ENCODE measurements around the gene TRPV3.

The TRPV3 gene

GRCh38 chr17:3559270-3559645 is 1.6 kb upstream of the TRPV3 start:
- Mint-ChIP-seq H3K27ac (no peak overlapping the region), H3K4me1 (ENCODE audit: low read depth) (peaks cover 29% of the 10 kb centered on the region), H3K27me3 (no peaks in the 10 kb centered on the region), H3K4me3 (no peak overlapping the region), H3K36me3 (ENCODE audit: low read depth) (no peaks in the 10 kb centered on the region), H3K9me3 (no peaks in the 10 kb centered on the region)
- no peak for DNase-seq

- no peak overlapping the region for H3K4me3 Mint-ChIP-seq
- peak; percentile 57 for DNase-seq
- peaks cover 29% of the 10 kb centered on the region for H3K4me1 Mint-ChIP-seq (ENCODE audit: low read depth)
- H3K36me3 Mint-ChIP-seq (ENCODE audit: low read depth) = no peaks in the 10 kb centered on the region
- peak overlapping the region; percentile 2 for H3K27ac Mint-ChIP-seq
- H3K9me3 Mint-ChIP-seq = no peaks in the 10 kb centered on the region
- H3K27me3 Mint-ChIP-seq = peaks cover 2% of the 10 kb centered on the region
These were observed 1.1 kb upstream of the TRPV3 start for GRCh38 chr17:3558603-3559269.

GRCh38 chr17:3556916-3557767 is 470 bp downstream of the TRPV3 start:
- Mint-ChIP-seq H3K27me3 (peaks cover 12% of the 10 kb centered on the region), H3K4me3 (no peak overlapping the region), H3K9me3 (no peaks in the 10 kb centered on the region), H3K36me3 (ENCODE audit: low read depth) (no peaks in the 10 kb centered on the region), H3K27ac (no peak overlapping the region), H3K4me1 (ENCODE audit: low read depth) (peaks cover 24% of the 10 kb centered on the region)
- DNase-seq = no peak

- no peak overlapping the region for H3K27ac Mint-ChIP-seq
- H3K9me3 Mint-ChIP-seq = no peaks in the 10 kb centered on the region
- no peak overlapping the region for H3K4me3 Mint-ChIP-seq
- DNase-seq = no peak
- no peaks in the 10 kb centered on the region for H3K36me3 Mint-ChIP-seq (ENCODE audit: low read depth)
- H3K27me3 Mint-ChIP-seq = peaks cover 12% of the 10 kb centered on the region
- peaks cover 24% of the 10 kb centered on the region for H3K4me1 Mint-ChIP-seq (ENCODE audit: low read depth)
These were observed 1.2 kb downstream of the TRPV3 start for GRCh38 chr17:3556239-3556915.

GRCh38 chr17:3555189-3555796 is 2.3 kb downstream of the TRPV3 start:
- H3K27ac Mint-ChIP-seq = no peak overlapping the region
- peaks cover 24% of the 10 kb centered on the region for H3K4me1 Mint-ChIP-seq (ENCODE audit: low read depth)
- H3K36me3 Mint-ChIP-seq (ENCODE audit: low read depth) = no peaks in the 10 kb centered on the region
- H3K4me3 Mint-ChIP-seq = no peak overlapping the region
- no peaks in the 10 kb centered on the region for H3K9me3 Mint-ChIP-seq
- H3K27me3 Mint-ChIP-seq = peaks cover 12% of the 10 kb centered on the region
- no peak for DNase-seq

- no peaks in the 10 kb centered on the region for H3K36me3 Mint-ChIP-seq (ENCODE audit: low read depth)
- H3K4me1 Mint-ChIP-seq (ENCODE audit: low read depth) = peaks cover 24% of the 10 kb centered on the region
- peaks cover 12% of the 10 kb centered on the region for H3K27me3 Mint-ChIP-seq
- no peaks in the 10 kb centered on the region for H3K9me3 Mint-ChIP-seq
- H3K4me3 Mint-ChIP-seq = no peak overlapping the region
- no peak for DNase-seq
- no peak overlapping the region for H3K27ac Mint-ChIP-seq
These were observed 3.2 kb downstream of the TRPV3 start for GRCh38 chr17:3554440-3554839.

- peaks cover 18% of the 10 kb centered on the region for H3K4me1 Mint-ChIP-seq (ENCODE audit: low read depth)
- no peak overlapping the region for H3K27ac Mint-ChIP-seq
- H3K4me3 Mint-ChIP-seq = no peak overlapping the region
- H3K9me3 Mint-ChIP-seq = no peaks in the 10 kb centered on the region
- DNase-seq = no peak
- peaks cover 12% of the 10 kb centered on the region for H3K27me3 Mint-ChIP-seq
- H3K36me3 Mint-ChIP-seq (ENCODE audit: low read depth) = no peaks in the 10 kb centered on the region
These were observed 3.9 kb downstream of the TRPV3 start for GRCh38 chr17:3553419-3554401.

- Mint-ChIP-seq H3K4me1 (ENCODE audit: low read depth) (peaks cover 10% of the 10 kb centered on the region), H3K36me3 (ENCODE audit: low read depth) (no peaks in the 10 kb centered on the region), H3K27ac (peak overlapping the region; percentile 23), H3K4me3 (no peak overlapping the region), H3K9me3 (no peaks in the 10 kb centered on the region), H3K27me3 (peaks cover 12% of the 10 kb centered on the region)
- DNase-seq = no peak
These were observed 4.7 kb downstream of the TRPV3 start for GRCh38 chr17:3552916-3553315.

- no peaks in the 10 kb centered on the region for H3K36me3 Mint-ChIP-seq (ENCODE audit: low read depth)
- no peak overlapping the region for H3K27ac Mint-ChIP-seq
- H3K27me3 Mint-ChIP-seq = peaks cover 12% of the 10 kb centered on the region
- no peak overlapping the region for H3K4me3 Mint-ChIP-seq
- H3K9me3 Mint-ChIP-seq = no peaks in the 10 kb centered on the region
- H3K4me1 Mint-ChIP-seq (ENCODE audit: low read depth) = no peaks in the 10 kb centered on the region
- no peak for DNase-seq
These were observed 6.4 kb downstream of the TRPV3 start for GRCh38 chr17:3551189-3551588.

- no peak for DNase-seq
- Mint-ChIP-seq H3K27ac (no peak overlapping the region), H3K4me3 (no peak overlapping the region), H3K27me3 (peaks cover 12% of the 10 kb centered on the region), H3K36me3 (ENCODE audit: low read depth) (no peaks in the 10 kb centered on the region), H3K4me1 (ENCODE audit: low read depth) (no peaks in the 10 kb centered on the region), H3K9me3 (no peaks in the 10 kb centered on the region)
These were observed 7.9 kb downstream of the TRPV3 start for GRCh38 chr17:3549610-3550162.

GRCh38 chr17:3547628-3548027 is 10.0 kb downstream of the TRPV3 start:
- Mint-ChIP-seq H3K27ac (no peak overlapping the region), H3K4me1 (ENCODE audit: low read depth) (no peaks in the 10 kb centered on the region), H3K9me3 (no peaks in the 10 kb centered on the region), H3K4me3 (no peak overlapping the region), H3K27me3 (no peaks in the 10 kb centered on the region), H3K36me3 (ENCODE audit: low read depth) (no peaks in the 10 kb centered on the region)
- no peak for DNase-seq

GRCh38 chr17:3546997-3547396 is 10.6 kb downstream of the TRPV3 start:
- Mint-ChIP-seq H3K36me3 (ENCODE audit: low read depth) (no peaks in the 10 kb centered on the region), H3K4me1 (ENCODE audit: low read depth) (no peaks in the 10 kb centered on the region), H3K27ac (no peak overlapping the region), H3K4me3 (no peak overlapping the region), H3K27me3 (no peaks in the 10 kb centered on the region), H3K9me3 (no peaks in the 10 kb centered on the region)
- DNase-seq = no peak

GRCh38 chr17:3546521-3546920 is 11.1 kb downstream of the TRPV3 start:
- no peak overlapping the region for H3K4me3 Mint-ChIP-seq
- no peaks in the 10 kb centered on the region for H3K4me1 Mint-ChIP-seq (ENCODE audit: low read depth)
- H3K27ac Mint-ChIP-seq = no peak overlapping the region
- no peaks in the 10 kb centered on the region for H3K36me3 Mint-ChIP-seq (ENCODE audit: low read depth)
- no peaks in the 10 kb centered on the region for H3K9me3 Mint-ChIP-seq
- H3K27me3 Mint-ChIP-seq = no peaks in the 10 kb centered on the region
- no peak for DNase-seq

All from activated T-cell treated with anti-CD3 and anti-CD28 coated beads, Interleukin-2, amount 50 U/mL, for 24 hours (primary cell).